ENCODE data around the gene OR2C1.

The OR2C1 gene

GRCh38 chr16:3383045-3383448 is 27.4 kb downstream of the OR2C1 start:
- H3K9me3 ChIP-seq (ENCODE audit: control insufficient read depth, low read length), result peaks cover 66% of the 10 kb centered on the region
- H3K4me3 ChIP-seq (ENCODE audit: insufficient read depth, low read depth, low read length, poor library complexity, severe bottlenecking), result no peak overlapping the region
- H3K27ac ChIP-seq (ENCODE audit: insufficient read depth, low read length, poor library complexity, severe bottlenecking), result no peak overlapping the region
- peaks cover 49% of the 10 kb centered on the region for H3K36me3 ChIP-seq (ENCODE audit: control insufficient read depth, insufficient read depth, low read length)
- no peaks in the 10 kb centered on the region for H3K27me3 ChIP-seq (replicated peaks; ENCODE audit: control insufficient read depth, insufficient read depth, low read length, poor library complexity, severe bottlenecking)
- no peak for DNase-seq
- H3K4me1 ChIP-seq (ENCODE audit: control insufficient read depth, insufficient read depth, low read length, poor library complexity, severe bottlenecking), result no peaks in the 10 kb centered on the region

GRCh38 chr16:3388325-3388724 is 32.6 kb downstream of the OR2C1 start:
- peaks cover 63% of the 10 kb centered on the region for H3K36me3 ChIP-seq (ENCODE audit: control insufficient read depth, insufficient read depth, low read length)
- H3K4me1 ChIP-seq (ENCODE audit: control insufficient read depth, insufficient read depth, low read length, poor library complexity, severe bottlenecking), result no peaks in the 10 kb centered on the region
- DNase-seq, result no peak
- no peaks in the 10 kb centered on the region for H3K27me3 ChIP-seq (replicated peaks; ENCODE audit: control insufficient read depth, insufficient read depth, low read length, poor library complexity, severe bottlenecking)
- H3K9me3 ChIP-seq (ENCODE audit: control insufficient read depth, low read length), result peaks cover 29% of the 10 kb centered on the region
- H3K27ac ChIP-seq (ENCODE audit: insufficient read depth, low read length, poor library complexity, severe bottlenecking), result no peak overlapping the region
- H3K4me3 ChIP-seq (ENCODE audit: insufficient read depth, low read depth, low read length, poor library complexity, severe bottlenecking), result no peak overlapping the region

DNA sequence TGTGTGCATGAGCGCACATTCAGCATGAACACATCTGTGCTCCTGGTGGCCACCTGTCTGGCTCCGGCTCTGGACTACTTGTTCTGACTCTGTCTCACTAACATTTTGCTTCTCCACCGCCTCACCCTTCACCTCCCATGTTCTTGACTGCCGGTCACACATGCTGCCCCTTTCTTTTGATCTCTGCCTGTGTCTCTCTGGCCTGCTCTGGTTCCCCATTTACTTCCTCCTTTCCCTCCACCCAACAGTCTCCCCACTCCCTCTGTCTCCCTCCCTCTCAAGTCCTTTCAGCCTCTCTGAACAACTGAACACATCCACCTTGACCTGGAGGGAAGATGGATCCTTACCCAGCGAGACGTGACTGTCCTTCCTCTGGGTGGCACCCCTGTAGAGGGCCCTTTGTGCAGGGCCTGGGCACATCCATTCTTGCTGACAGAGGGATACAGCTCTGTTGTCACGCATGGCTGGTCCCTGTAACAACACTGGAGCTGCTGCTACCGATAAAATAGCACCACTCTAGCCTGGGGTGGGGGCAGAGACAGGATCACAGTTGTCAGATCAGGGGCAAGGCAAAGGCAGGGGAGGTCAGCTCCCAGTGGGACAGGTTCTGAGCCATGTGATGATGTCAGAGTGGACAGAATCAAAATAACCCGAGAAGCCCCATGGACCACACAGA is 34.1 kb downstream of the OR2C1 start:
- DNase-seq, result no peak
- no peak overlapping the region for H3K4me3 ChIP-seq (ENCODE audit: insufficient read depth, low read depth, low read length, poor library complexity, severe bottlenecking)
- H3K27ac ChIP-seq (ENCODE audit: insufficient read depth, low read length, poor library complexity, severe bottlenecking), result no peak overlapping the region
- H3K9me3 ChIP-seq (ENCODE audit: control insufficient read depth, low read length), result peaks cover 16% of the 10 kb centered on the region
- no peaks in the 10 kb centered on the region for H3K4me1 ChIP-seq (ENCODE audit: control insufficient read depth, insufficient read depth, low read length, poor library complexity, severe bottlenecking)
- no peaks in the 10 kb centered on the region for H3K27me3 ChIP-seq (replicated peaks; ENCODE audit: control insufficient read depth, insufficient read depth, low read length, poor library complexity, severe bottlenecking)
- H3K36me3 ChIP-seq (ENCODE audit: control insufficient read depth, insufficient read depth, low read length), result peaks cover 63% of the 10 kb centered on the region

GRCh38 chr16:3400446-3400778 is 44.7 kb downstream of the OR2C1 start:
- DNase-seq, result no peak

DNA sequence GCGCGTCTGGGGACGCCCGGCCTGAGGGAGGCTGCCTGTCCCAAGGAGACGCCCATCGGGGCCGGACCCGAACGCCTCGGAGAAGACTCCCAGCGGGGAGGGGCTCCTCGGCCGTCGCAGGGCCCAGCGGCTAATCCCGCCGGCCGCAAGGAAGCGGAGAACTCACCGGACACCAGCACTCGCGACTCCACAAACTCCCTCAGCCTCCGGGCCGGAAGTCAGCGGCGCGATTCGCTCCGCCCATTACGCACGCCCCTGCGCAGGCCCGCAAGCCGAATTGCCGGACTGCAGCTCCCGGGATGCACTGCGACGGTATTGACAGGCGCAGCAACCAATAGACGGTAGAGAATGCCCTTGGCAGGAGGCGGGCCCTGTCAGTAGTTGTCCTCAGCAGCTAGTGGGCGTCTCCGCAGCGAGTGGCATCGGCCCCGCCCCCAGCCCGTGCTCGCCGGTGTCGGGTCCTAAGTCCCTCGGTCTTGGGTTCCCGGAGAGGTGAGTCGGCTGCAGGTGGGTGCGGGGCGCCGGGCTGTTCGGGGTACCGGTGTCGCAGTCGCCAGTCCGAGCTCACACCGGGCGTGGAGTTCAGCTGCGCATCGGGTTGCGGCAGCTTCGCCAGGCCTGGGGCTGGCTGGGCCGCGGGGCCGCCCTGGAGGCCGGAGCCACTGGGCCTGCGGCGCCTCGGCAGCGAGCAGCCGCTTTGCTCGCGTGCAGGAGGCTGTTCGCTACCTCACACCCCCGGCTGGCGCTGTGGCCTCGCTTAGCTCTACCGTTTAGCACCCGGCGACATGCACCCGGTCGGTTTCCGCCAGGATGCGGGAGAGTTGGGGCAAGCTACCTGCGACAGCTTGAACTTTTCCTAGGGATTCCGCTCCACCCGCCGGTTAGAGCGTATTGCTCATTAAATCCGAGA is 45.3 kb downstream of the OR2C1 start, which contains the start of the genes ZNF174 and ZSCAN32:
Gene ZNF174, plus strand, starts transcription at position 437 of the 910 bp plus-strand sequence. CDS start 790 bp downstream, outside the sequence.
Gene ZSCAN32, minus strand, starts transcription at position 226 of the 910 bp plus-strand sequence. CDS start 3,447 bp downstream, outside the sequence.
- peak; percentile 92 to 99 (median 96) for DNase-seq
- peak within 1 kb of the TSS; percentile 79 for H3K27ac ChIP-seq (ENCODE audit: insufficient read depth, low read length, poor library complexity, severe bottlenecking)
- peaks cover 20% of the 10 kb centered on the region for H3K4me1 ChIP-seq (ENCODE audit: control insufficient read depth, insufficient read depth, low read length, poor library complexity, severe bottlenecking)
- peaks cover 14% of the 10 kb centered on the region for H3K9me3 ChIP-seq (ENCODE audit: control insufficient read depth, low read length)
- peaks cover 33% of the 10 kb centered on the region for H3K36me3 ChIP-seq (ENCODE audit: control insufficient read depth, insufficient read depth, low read length)
- no peaks in the 10 kb centered on the region for H3K27me3 ChIP-seq (replicated peaks; ENCODE audit: control insufficient read depth, insufficient read depth, low read length, poor library complexity, severe bottlenecking)
- H3K4me3 ChIP-seq (ENCODE audit: insufficient read depth, low read depth, low read length, poor library complexity, severe bottlenecking), result peak within 1 kb of the TSS; percentile 83

More at GRCh38 chr16:3400446-3400778, 44.7 kb downstream of the OR2C1 start:
- Histone ChIP-seq H3K27me3 (replicated peaks; ENCODE audit: control insufficient read depth, insufficient read depth, low read length, poor library complexity, severe bottlenecking) (no peaks in the 10 kb centered on the region), H3K9me3 (ENCODE audit: control insufficient read depth, low read length) (peaks cover 9% of the 10 kb centered on the region), H3K36me3 (ENCODE audit: control insufficient read depth, insufficient read depth, low read length) (peaks cover 26% of the 10 kb centered on the region), H3K4me3 (ENCODE audit: insufficient read depth, low read depth, low read length, poor library complexity, severe bottlenecking) (peak overlapping the region; percentile 83), H3K27ac (ENCODE audit: insufficient read depth, low read length, poor library complexity, severe bottlenecking) (peak overlapping the region; percentile 79), H3K4me1 (ENCODE audit: control insufficient read depth, insufficient read depth, low read length, poor library complexity, severe bottlenecking) (peaks cover 20% of the 10 kb centered on the region)

DNA sequence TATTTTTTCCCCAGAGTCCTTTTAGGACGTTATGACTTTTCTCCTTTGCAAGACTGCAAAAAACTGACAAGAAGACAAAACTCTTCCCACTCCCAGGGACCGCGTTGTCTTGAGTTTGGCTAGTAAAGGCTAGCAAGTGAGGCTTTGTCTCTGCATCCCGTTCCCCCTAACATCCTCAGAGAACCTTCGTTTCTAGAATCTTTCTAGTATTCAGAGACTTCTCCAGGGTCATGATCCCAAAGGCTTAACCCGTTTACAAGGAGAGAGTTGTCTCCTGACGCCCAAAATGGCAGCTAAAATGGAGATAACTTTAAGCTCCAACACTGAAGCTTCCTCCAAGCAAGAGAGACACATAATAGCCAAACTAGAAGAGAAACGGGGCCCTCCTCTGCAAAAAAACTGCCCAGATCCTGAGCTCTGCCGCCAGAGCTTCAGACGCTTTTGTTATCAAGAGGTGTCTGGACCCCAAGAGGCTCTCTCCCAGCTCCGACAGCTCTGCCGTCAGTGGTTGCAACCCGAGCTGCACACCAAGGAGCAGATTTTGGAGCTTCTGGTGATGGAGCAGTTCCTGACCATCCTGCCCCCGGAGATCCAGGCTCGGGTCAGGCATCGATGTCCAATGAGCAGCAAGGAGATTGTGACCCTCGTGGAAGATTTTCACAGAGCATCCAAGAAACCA is 46.2 kb downstream of the OR2C1 start:
- no peak for DNase-seq

More for the DNA sequence above, 46.2 kb downstream of the OR2C1 start:
- peak overlapping the region; percentile 66 for H3K27ac ChIP-seq (ENCODE audit: insufficient read depth, low read length, poor library complexity, severe bottlenecking)
- H3K4me3 ChIP-seq (ENCODE audit: insufficient read depth, low read depth, low read length, poor library complexity, severe bottlenecking), result peak overlapping the region; percentile 83
- H3K9me3 ChIP-seq (ENCODE audit: control insufficient read depth, low read length), result peaks cover 22% of the 10 kb centered on the region
- H3K27me3 ChIP-seq (replicated peaks; ENCODE audit: control insufficient read depth, insufficient read depth, low read length, poor library complexity, severe bottlenecking), result no peaks in the 10 kb centered on the region
- peaks cover 35% of the 10 kb centered on the region for H3K36me3 ChIP-seq (ENCODE audit: control insufficient read depth, insufficient read depth, low read length)
- peaks cover 20% of the 10 kb centered on the region for H3K4me1 ChIP-seq (ENCODE audit: control insufficient read depth, insufficient read depth, low read length, poor library complexity, severe bottlenecking)

Measured in effector memory CD4-positive, alpha-beta T cell (primary cell).